GM23338 (cell line): ENCODE data around the gene WDR20. TPM values are rescaled to one million over a fixed set of nuclear protein-coding genes. Genes with fewer than 3 reads are reported as not detected.

Experiments
- ATAC-seq: fragments of 200-7000 bp; cut with Tn5 transposase; 3 replicates; pipeline ENCODE4 v1.9.1; 2020
- DNase-seq: peaks from one replicate; pipeline ENCODE4 v3.0.0-alpha.2; 2015; ENCODE audit warnings: low spot score
- H2AFZ ChIP-seq: fragments of 200-600 bp; sonication (generic); 2 replicates; pipeline ENCODE4 v1.8.0; 2016; ENCODE audit warnings: antibody characterized with exemption, mild to moderate bottlenecking, moderate library complexity
- H3F3A ChIP-seq: fragments of 200-600 bp; sonication (generic); replicated peaks from 2 replicates; pipeline ENCODE4 v1.8.0; 2017; ENCODE audit warnings: antibody characterized with exemption, mixed run types, low read depth
- H3K27ac ChIP-seq: fragments of 200-600 bp; sonication (generic); 2 replicates; pipeline ENCODE4 v1.6.1; 2016; ENCODE audit warnings: low read depth
- H3K27me3 ChIP-seq: fragments of 200-600 bp; sonication (generic); 2 replicates; pipeline ENCODE4 v1.8.0; 2016; ENCODE audit warnings: mild to moderate bottlenecking, mixed run types, moderate library complexity; ENCODE audit not compliant: insufficient read depth
- H3K36me3 ChIP-seq: fragments of 200-600 bp; sonication (generic); 2 replicates; pipeline ENCODE4 v1.8.0; 2016; ENCODE audit warnings: mild to moderate bottlenecking; ENCODE audit not compliant: insufficient read depth
- H3K4me1 ChIP-seq: fragments of 200-600 bp; sonication (generic); 2 replicates; pipeline ENCODE4 v1.8.0; 2016; ENCODE audit warnings: mild to moderate bottlenecking, moderate library complexity; ENCODE audit not compliant: insufficient read depth
- H3K4me2 ChIP-seq: fragments of 200-600 bp; sonication (generic); 2 replicates; pipeline ENCODE4 v1.7.1; 2017; ENCODE audit warnings: mixed run types
- H3K4me3 ChIP-seq: fragments of 200-600 bp; sonication (generic); 2 replicates; pipeline ENCODE4 v1.6.1; 2016; ENCODE audit warnings: mixed run types
- H3K79me2 ChIP-seq: fragments of 200-600 bp; sonication (generic); replicated peaks from 2 replicates; pipeline ENCODE4 v1.8.0; 2017; ENCODE audit warnings: mild to moderate bottlenecking; ENCODE audit not compliant: insufficient read depth
- H3K9me2 ChIP-seq: fragments of 200-600 bp; sonication (generic); 2 replicates; pipeline ENCODE4 v1.8.0; 2017; ENCODE audit not compliant: insufficient read depth
- H4K20me1 ChIP-seq: fragments of 200-600 bp; sonication (generic); replicated peaks from 2 replicates; pipeline ENCODE4 v1.8.0; 2017; ENCODE audit warnings: mild to moderate bottlenecking; ENCODE audit not compliant: insufficient read depth
- H3K27ac Mint-ChIP-seq: 2 replicates; pipeline ENCODE4 v1.8.0; 2020; ENCODE audit warnings: inconsistent platforms, mild to moderate bottlenecking, moderate library complexity, mixed read lengths
- H3K27me3 Mint-ChIP-seq: 3 replicates; pipeline ENCODE4 v1.8.0; 2022; ENCODE audit warnings: low read depth, mild to moderate bottlenecking, moderate library complexity, mixed read lengths, inconsistent platforms; ENCODE audit not compliant: insufficient read depth, poor library complexity
- H3K36me3 Mint-ChIP-seq: 3 replicates; pipeline ENCODE4 v1.8.0; 2021; ENCODE audit warnings: low read depth, mild to moderate bottlenecking, inconsistent platforms, moderate library complexity, mixed read lengths
- H3K4me1 Mint-ChIP-seq: 3 replicates; pipeline ENCODE4 v1.8.0; 2020; ENCODE audit warnings: mild to moderate bottlenecking, inconsistent platforms, mixed read lengths
- H3K4me3 Mint-ChIP-seq: 3 replicates; pipeline ENCODE4 v1.8.0; 2021; ENCODE audit warnings: moderate library complexity, mild to moderate bottlenecking, inconsistent platforms, mixed read lengths
- H3K9me3 Mint-ChIP-seq: 3 replicates; pipeline ENCODE4 v1.8.0; 2020; ENCODE audit warnings: moderate library complexity, mild to moderate bottlenecking, inconsistent platforms, mixed read lengths
- CREB1 ChIP-seq: fragments of 250-450 bp; sonication (Bioruptor Pico); IDR thresholded peaks from 2 replicates; pipeline ENCODE4 v1.5.0; 2020; ENCODE audit warnings: low read depth, mild to moderate bottlenecking, moderate library complexity
- JUNB ChIP-seq: IDR thresholded peaks from one replicate; pipeline ENCODE4 v1.6.1; 2016; ENCODE audit warnings: antibody characterized with exemption; ENCODE audit not compliant: unreplicated experiment
- ZNF331 ChIP-seq: fragments of 250-450 bp; sonication (Bioruptor Pico); IDR thresholded peaks from 2 replicates; pipeline ENCODE4 v1.5.0; 2020; ENCODE audit warnings: low read depth, mild to moderate bottlenecking, moderate library complexity
- polyA plus RNA-seq: library from polyadenylated mRNA; unstranded; fragments of >200 nt; fragmentation: Nextera tagmentation; extraction: Ambion mirVana; gene quantifications from 2 replicates; pipeline ENCODE4 v1.2.1, GENCODE V29; 2016
- total RNA-seq: library from RNA; depleted of rRNA; stranded (reverse); fragments of >200 nt; shearing (Covaris generic); gene quantifications from 2 replicates; pipeline ENCODE4 v1.2.3, GENCODE V29; 2014
- TF ChIP-seq, protein P1 (sequence below), 2 experiments: fragments of 200-600 bp in 1 of 2; sonication (generic) in 1 of 2; conservative IDR thresholded peaks; 2 replicates each; pipeline versions ENCODE4 v1.5.1 to v1.6.1; 2016 to 2017; ENCODE audit warnings: antibody characterized with exemption in 2 of 2, low read depth in 2 of 2, mild to moderate bottlenecking in 2 of 2, moderate library complexity in 1 of 2
- TF ChIP-seq, protein P2 (sequence below): fragments of 250-450 bp; sonication (Bioruptor Pico); IDR thresholded peaks from 2 replicates; pipeline ENCODE4 v1.5.0; 2020; ENCODE audit warnings: mild to moderate bottlenecking, moderate library complexity
- TF ChIP-seq, protein P3 (sequence below): IDR thresholded peaks from one replicate; pipeline ENCODE4 v1.6.1; 2018; ENCODE audit warnings: antibody characterized with exemption; ENCODE audit not compliant: unreplicated experiment

The WDR20 gene
- total and polyA plus RNA-seq, 2 experiments from 2014 or later: 17.9 to 21.0 TPM

DNA sequence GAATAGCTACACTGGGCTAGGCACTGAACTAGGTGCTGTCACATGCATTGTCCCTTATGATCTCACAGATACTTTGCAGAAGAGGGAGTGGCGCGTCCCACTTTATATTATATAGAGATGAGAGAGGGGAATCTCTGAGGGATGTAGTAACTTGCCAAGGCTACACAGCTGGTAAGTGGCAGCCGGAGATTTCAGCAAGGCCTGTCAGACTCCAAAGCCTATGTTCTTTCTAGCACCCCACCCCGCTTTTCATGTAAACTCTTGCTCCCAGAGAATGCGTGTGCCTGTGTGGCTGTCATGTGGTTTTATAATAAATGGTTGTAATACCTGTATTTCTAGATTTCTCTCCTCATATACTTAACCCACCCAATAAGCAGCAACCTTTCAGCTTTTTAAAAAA lies 39.1 kb downstream of the WDR20 start:
- Histone ChIP-seq H3F3A (no peaks in the 10 kb centered on the region), H3K9me2 (no peaks in the 10 kb centered on the region), H4K20me1 (peaks cover 10% of the 10 kb centered on the region), H3K4me3 (no peak overlapping the region), H3K27ac (no peak overlapping the region), H3K4me1 (peaks cover 16% of the 10 kb centered on the region), H3K36me3 (no peaks in the 10 kb centered on the region), H3K27me3 (no peaks in the 10 kb centered on the region), H3K79me2 (peaks cover 99% of the 10 kb centered on the region), H2AFZ (no peak overlapping the region), H3K4me2 (no peak overlapping the region)
- H3K27ac Mint-ChIP-seq: no peak overlapping the region
- H3K4me3 Mint-ChIP-seq: no peak overlapping the region
- H3K9me3 Mint-ChIP-seq: no peaks in the 10 kb centered on the region
- H3K4me1 Mint-ChIP-seq: peaks cover 20% of the 10 kb centered on the region; the same call in 2 of the 3 replicates
- DNase-seq: no peak
- ATAC-seq: no peak
- H3K27me3 Mint-ChIP-seq: no peaks in the 10 kb centered on the region
- peaks cover 3% of the 10 kb centered on the region; the same call in 2 of the 3 replicates for H3K36me3 Mint-ChIP-seq
- TF ChIP-seq ZNF331 (CRISPR knock-in tag) (no peak), JUNB (no peak), CREB1 (CRISPR knock-in tag) (no peak)
- TF ChIP-seq, protein P1, sequence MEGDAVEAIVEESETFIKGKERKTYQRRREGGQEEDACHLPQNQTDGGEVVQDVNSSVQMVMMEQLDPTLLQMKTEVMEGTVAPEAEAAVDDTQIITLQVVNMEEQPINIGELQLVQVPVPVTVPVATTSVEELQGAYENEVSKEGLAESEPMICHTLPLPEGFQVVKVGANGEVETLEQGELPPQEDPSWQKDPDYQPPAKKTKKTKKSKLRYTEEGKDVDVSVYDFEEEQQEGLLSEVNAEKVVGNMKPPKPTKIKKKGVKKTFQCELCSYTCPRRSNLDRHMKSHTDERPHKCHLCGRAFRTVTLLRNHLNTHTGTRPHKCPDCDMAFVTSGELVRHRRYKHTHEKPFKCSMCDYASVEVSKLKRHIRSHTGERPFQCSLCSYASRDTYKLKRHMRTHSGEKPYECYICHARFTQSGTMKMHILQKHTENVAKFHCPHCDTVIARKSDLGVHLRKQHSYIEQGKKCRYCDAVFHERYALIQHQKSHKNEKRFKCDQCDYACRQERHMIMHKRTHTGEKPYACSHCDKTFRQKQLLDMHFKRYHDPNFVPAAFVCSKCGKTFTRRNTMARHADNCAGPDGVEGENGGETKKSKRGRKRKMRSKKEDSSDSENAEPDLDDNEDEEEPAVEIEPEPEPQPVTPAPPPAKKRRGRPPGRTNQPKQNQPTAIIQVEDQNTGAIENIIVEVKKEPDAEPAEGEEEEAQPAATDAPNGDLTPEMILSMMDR (conservative IDR thresholded peaks at IDR 0.05; ENCODE audit: low read depth in 2 of 2): no peak
- TF ChIP-seq, protein P2, sequence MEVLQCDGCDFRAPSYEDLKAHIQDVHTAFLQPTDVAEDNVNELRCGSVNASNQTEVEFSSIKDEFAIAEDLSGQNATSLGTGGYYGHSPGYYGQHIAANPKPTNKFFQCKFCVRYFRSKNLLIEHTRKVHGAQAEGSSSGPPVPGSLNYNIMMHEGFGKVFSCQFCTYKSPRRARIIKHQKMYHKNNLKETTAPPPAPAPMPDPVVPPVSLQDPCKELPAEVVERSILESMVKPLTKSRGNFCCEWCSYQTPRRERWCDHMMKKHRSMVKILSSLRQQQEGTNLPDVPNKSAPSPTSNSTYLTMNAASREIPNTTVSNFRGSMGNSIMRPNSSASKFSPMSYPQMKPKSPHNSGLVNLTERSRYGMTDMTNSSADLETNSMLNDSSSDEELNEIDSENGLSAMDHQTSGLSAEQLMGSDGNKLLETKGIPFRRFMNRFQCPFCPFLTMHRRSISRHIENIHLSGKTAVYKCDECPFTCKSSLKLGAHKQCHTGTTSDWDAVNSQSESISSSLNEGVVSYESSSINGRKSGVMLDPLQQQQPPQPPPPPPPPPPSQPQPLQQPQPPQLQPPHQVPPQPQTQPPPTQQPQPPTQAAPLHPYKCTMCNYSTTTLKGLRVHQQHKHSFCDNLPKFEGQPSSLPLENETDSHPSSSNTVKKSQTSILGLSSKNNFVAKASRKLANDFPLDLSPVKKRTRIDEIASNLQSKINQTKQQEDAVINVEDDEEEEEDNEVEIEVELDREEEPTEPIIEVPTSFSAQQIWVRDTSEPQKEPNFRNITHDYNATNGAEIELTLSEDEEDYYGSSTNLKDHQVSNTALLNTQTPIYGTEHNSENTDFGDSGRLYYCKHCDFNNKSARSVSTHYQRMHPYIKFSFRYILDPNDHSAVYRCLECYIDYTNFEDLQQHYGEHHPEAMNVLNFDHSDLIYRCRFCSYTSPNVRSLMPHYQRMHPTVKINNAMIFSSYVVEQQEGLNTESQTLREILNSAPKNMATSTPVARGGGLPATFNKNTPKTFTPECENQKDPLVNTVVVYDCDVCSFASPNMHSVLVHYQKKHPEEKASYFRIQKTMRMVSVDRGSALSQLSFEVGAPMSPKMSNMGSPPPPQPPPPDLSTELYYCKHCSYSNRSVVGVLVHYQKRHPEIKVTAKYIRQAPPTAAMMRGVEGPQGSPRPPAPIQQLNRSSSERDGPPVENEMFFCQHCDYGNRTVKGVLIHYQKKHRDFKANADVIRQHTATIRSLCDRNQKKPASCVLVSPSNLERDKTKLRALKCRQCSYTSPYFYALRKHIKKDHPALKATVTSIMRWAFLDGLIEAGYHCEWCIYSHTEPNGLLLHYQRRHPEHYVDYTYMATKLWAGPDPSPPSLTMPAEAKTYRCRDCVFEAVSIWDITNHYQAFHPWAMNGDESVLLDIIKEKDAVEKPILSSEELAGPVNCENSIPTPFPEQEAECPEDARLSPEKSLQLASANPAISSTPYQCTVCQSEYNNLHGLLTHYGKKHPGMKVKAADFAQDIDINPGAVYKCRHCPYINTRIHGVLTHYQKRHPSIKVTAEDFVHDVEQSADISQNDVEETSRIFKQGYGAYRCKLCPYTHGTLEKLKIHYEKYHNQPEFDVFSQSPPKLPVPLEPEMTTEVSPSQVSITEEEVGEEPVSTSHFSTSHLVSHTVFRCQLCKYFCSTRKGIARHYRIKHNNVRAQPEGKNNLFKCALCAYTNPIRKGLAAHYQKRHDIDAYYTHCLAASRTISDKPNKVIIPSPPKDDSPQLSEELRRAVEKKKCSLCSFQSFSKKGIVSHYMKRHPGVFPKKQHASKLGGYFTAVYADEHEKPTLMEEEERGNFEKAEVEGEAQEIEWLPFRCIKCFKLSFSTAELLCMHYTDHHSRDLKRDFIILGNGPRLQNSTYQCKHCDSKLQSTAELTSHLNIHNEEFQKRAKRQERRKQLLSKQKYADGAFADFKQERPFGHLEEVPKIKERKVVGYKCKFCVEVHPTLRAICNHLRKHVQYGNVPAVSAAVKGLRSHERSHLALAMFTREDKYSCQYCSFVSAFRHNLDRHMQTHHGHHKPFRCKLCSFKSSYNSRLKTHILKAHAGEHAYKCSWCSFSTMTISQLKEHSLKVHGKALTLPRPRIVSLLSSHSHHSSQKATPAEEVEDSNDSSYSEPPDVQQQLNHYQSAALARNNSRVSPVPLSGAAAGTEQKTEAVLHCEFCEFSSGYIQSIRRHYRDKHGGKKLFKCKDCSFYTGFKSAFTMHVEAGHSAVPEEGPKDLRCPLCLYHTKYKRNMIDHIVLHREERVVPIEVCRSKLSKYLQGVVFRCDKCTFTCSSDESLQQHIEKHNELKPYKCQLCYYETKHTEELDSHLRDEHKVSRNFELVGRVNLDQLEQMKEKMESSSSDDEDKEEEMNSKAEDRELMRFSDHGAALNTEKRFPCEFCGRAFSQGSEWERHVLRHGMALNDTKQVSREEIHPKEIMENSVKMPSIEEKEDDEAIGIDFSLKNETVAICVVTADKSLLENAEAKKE (CRISPR knock-in tag): no peak
- TF ChIP-seq, protein P3, sequence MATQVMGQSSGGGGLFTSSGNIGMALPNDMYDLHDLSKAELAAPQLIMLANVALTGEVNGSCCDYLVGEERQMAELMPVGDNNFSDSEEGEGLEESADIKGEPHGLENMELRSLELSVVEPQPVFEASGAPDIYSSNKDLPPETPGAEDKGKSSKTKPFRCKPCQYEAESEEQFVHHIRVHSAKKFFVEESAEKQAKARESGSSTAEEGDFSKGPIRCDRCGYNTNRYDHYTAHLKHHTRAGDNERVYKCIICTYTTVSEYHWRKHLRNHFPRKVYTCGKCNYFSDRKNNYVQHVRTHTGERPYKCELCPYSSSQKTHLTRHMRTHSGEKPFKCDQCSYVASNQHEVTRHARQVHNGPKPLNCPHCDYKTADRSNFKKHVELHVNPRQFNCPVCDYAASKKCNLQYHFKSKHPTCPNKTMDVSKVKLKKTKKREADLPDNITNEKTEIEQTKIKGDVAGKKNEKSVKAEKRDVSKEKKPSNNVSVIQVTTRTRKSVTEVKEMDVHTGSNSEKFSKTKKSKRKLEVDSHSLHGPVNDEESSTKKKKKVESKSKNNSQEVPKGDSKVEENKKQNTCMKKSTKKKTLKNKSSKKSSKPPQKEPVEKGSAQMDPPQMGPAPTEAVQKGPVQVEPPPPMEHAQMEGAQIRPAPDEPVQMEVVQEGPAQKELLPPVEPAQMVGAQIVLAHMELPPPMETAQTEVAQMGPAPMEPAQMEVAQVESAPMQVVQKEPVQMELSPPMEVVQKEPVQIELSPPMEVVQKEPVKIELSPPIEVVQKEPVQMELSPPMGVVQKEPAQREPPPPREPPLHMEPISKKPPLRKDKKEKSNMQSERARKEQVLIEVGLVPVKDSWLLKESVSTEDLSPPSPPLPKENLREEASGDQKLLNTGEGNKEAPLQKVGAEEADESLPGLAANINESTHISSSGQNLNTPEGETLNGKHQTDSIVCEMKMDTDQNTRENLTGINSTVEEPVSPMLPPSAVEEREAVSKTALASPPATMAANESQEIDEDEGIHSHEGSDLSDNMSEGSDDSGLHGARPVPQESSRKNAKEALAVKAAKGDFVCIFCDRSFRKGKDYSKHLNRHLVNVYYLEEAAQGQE: no peak
